ENCODE results near the gene PPP1R14C.

The PPP1R14C gene

GRCh38 chr6:150196942-150197745 is 54.3 kb downstream of the PPP1R14C start (continued):
- TF ChIP-seq, protein P1, sequence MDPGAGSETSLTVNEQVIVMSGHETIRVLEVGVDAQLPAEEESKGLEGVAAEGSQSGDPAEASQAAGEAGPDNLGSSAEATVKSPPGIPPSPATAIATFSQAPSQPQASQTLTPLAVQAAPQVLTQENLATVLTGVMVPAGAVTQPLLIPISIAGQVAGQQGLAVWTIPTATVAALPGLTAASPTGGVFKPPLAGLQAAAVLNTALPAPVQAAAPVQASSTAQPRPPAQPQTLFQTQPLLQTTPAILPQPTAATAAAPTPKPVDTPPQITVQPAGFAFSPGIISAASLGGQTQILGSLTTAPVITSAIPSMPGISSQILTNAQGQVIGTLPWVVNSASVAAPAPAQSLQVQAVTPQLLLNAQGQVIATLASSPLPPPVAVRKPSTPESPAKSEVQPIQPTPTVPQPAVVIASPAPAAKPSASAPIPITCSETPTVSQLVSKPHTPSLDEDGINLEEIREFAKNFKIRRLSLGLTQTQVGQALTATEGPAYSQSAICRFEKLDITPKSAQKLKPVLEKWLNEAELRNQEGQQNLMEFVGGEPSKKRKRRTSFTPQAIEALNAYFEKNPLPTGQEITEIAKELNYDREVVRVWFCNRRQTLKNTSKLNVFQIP (CRISPR knock-in tag; IDR thresholded peaks at IDR 0.05; ENCODE audit: borderline replicate concordance, low read depth) = no peak
- TF ChIP-seq ZNF70 (CRISPR knock-in tag; IDR thresholded peaks at IDR 0.05) (no peak), CREB5 (CRISPR knock-in tag; IDR thresholded peaks at IDR 0.05; ENCODE audit: low read depth) (no peak), TCF4 (CRISPR knock-in tag; IDR thresholded peaks at IDR 0.05; ENCODE audit: borderline replicate concordance) (no peak), ZFP30 (CRISPR knock-in tag; IDR thresholded peaks at IDR 0.05) (no peak)

- no peak for ATAC-seq
- no peak for TF ChIP-seq PATZ1 (CRISPR knock-in tag; IDR thresholded peaks at IDR 0.05; ENCODE audit: borderline replicate concordance)
These were observed 55.7 kb downstream of the PPP1R14C start for GRCh38 chr6:150198532-150198931.

- ATAC-seq = no peak
- no peak for TF ChIP-seq RARB (CRISPR knock-in tag; IDR thresholded peaks at IDR 0.05)
- TF ChIP-seq ISL1 (CRISPR knock-in tag; IDR thresholded peaks at IDR 0.05) = no peak
- no peak for TF ChIP-seq PATZ1 (CRISPR knock-in tag; IDR thresholded peaks at IDR 0.05; ENCODE audit: borderline replicate concordance)
- TF ChIP-seq ZFP30 (CRISPR knock-in tag; IDR thresholded peaks at IDR 0.05) = no peak
- no peak for TF ChIP-seq ZFP3 (CRISPR knock-in tag; IDR thresholded peaks at IDR 0.05)
- no peak for TF ChIP-seq TCF4 (CRISPR knock-in tag; IDR thresholded peaks at IDR 0.05; ENCODE audit: borderline replicate concordance)
- no peak for TF ChIP-seq ARNTL (CRISPR knock-in tag; IDR thresholded peaks at IDR 0.05; ENCODE audit: borderline replicate concordance, low read depth)
- TF ChIP-seq ZNF8 (CRISPR knock-in tag; IDR thresholded peaks at IDR 0.05) = no peak
- no peak for TF ChIP-seq CSDC2 (CRISPR knock-in tag; IDR thresholded peaks at IDR 0.05)
- no peak for TF ChIP-seq OSR1 (CRISPR knock-in tag; IDR thresholded peaks at IDR 0.05)
- TF ChIP-seq, protein P2, sequence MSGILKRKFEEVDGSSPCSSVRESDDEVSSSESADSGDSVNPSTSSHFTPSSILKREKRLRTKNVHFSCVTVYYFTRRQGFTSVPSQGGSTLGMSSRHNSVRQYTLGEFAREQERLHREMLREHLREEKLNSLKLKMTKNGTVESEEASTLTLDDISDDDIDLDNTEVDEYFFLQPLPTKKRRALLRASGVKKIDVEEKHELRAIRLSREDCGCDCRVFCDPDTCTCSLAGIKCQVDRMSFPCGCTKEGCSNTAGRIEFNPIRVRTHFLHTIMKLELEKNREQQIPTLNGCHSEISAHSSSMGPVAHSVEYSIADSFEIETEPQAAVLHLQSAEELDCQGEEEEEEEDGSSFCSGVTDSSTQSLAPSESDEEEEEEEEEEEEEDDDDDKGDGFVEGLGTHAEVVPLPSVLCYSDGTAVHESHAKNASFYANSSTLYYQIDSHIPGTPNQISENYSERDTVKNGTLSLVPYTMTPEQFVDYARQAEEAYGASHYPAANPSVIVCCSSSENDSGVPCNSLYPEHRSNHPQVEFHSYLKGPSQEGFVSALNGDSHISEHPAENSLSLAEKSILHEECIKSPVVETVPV (CRISPR knock-in tag; IDR thresholded peaks at IDR 0.05) = no peak
- TF ChIP-seq BACH2 (CRISPR knock-in tag; IDR thresholded peaks at IDR 0.05; ENCODE audit: borderline replicate concordance) = no peak
- TF ChIP-seq ESRRG (CRISPR knock-in tag; IDR thresholded peaks at IDR 0.05) = no peak
- TF ChIP-seq PPARA (CRISPR knock-in tag; IDR thresholded peaks at IDR 0.05; ENCODE audit: borderline replicate concordance) = no peak
- TF ChIP-seq TOX (CRISPR knock-in tag; IDR thresholded peaks at IDR 0.05; ENCODE audit: borderline replicate concordance) = no peak
These were observed 56.4 kb downstream of the PPP1R14C start for GRCh38 chr6:150199241-150199640.

GRCh38 chr6:150200428-150201100 is 57.7 kb downstream of the PPP1R14C start:
- no peak for ATAC-seq
- TF ChIP-seq PATZ1 (CRISPR knock-in tag; IDR thresholded peaks at IDR 0.05; ENCODE audit: borderline replicate concordance) = no peak
- TF ChIP-seq ZFP30 (CRISPR knock-in tag; IDR thresholded peaks at IDR 0.05) = no peak
- TF ChIP-seq ZNF565 (CRISPR knock-in tag; conservative IDR thresholded peaks at IDR 0.05; ENCODE audit: low read depth) = no peak
- TF ChIP-seq ZNF8 (CRISPR knock-in tag; IDR thresholded peaks at IDR 0.05) = no peak
